HepG2 (cell line): ENCODE data around the gene NCBP2. TPM values are rescaled to one million over a fixed set of nuclear protein-coding genes. Genes with fewer than 3 reads are reported as not detected.

Experiments used
- ARID2 ChIP-seq: sonication (generic); formaldehyde crosslinking; IDR thresholded peaks from 2 replicates; pipeline ENCODE4 v1.8.1; 2022; ENCODE audit warnings: mild to moderate bottlenecking, missing genetic modification reagents, borderline replicate concordance
- DPF2 ChIP-seq: sonication (generic); formaldehyde crosslinking; IDR thresholded peaks from 2 replicates; pipeline ENCODE4 v1.4.0; 2020; ENCODE audit warnings: mild to moderate bottlenecking, low read depth, missing genetic modification reagents, borderline replicate concordance
- EHMT2 ChIP-seq: fragments of 200-600 bp; sonication (generic); IDR thresholded peaks from 2 replicates; pipeline ENCODE4 v1.7.0; 2017; ENCODE audit warnings: antibody characterized with exemption, low read depth, low read length, borderline replicate concordance
- HOXA9 ChIP-seq: sonication (generic); formaldehyde crosslinking; IDR thresholded peaks from 2 replicates; pipeline ENCODE4 v1.8.1; 2022; ENCODE audit warnings: missing genetic modification reagents, mild to moderate bottlenecking, moderate library complexity, borderline replicate concordance
- MAFF ChIP-seq: IDR thresholded peaks from 2 replicates; pipeline ENCODE4 v1.6.1; 2011; ENCODE audit warnings: low read depth, low read length, improper control_type of control experiment
- MAFK ChIP-seq, 2 experiments: IDR thresholded peaks in 1 of 2; conservative IDR thresholded peaks in 1 of 2; 2 replicates each; pipeline ENCODE4 v1.6.1; 2011; ENCODE audit warnings: improper control_type of control experiment in 2 of 2, low read length in 2 of 2
- MIER3 ChIP-seq: IDR thresholded peaks from 2 replicates; pipeline ENCODE4 v1.6.1; 2016; ENCODE audit warnings: missing compliant biosample characterization, borderline replicate concordance
- MTA3 ChIP-seq: sonication (generic); formaldehyde crosslinking; IDR thresholded peaks from 2 replicates; pipeline ENCODE4 v1.4.0; 2020; ENCODE audit warnings: missing genetic modification reagents
- MYNN ChIP-seq: sonication (generic); formaldehyde crosslinking; IDR thresholded peaks from 2 replicates; pipeline ENCODE4 v1.4.0; 2020; ENCODE audit warnings: mild to moderate bottlenecking, low read depth, missing genetic modification reagents
- PAF1 ChIP-seq: IDR thresholded peaks from 2 replicates; pipeline ENCODE4 v1.6.1; 2016; ENCODE audit warnings: missing genetic modification reagents, missing compliant biosample characterization
- RBAK ChIP-seq: sonication (generic); formaldehyde crosslinking; IDR thresholded peaks from 2 replicates; pipeline ENCODE4 v1.5.1; 2020; ENCODE audit warnings: mild to moderate bottlenecking, missing genetic modification reagents
- RNF2 ChIP-seq: fragments of 450-650 bp; conservative IDR thresholded peaks from 2 replicates; pipeline ENCODE4 v1.6.1; 2016; ENCODE audit warnings: low read depth
- SRY ChIP-seq: sonication (generic); formaldehyde crosslinking; IDR thresholded peaks from 2 replicates; pipeline ENCODE4 v1.8.0; 2022; ENCODE audit warnings: mild to moderate bottlenecking, missing genetic modification reagents
- SUZ12 ChIP-seq: fragments of 150-350 bp; IDR thresholded peaks from 2 replicates; pipeline ENCODE4 v1.6.1; 2014; ENCODE audit warnings: low read depth, low read length
- XRCC5 ChIP-seq: fragments of 200-400 bp; formaldehyde crosslinking; optimal IDR thresholded peaks from 2 replicates; pipeline ENCODE3; 2017; ENCODE audit warnings: mild to moderate bottlenecking, low read length
- YEATS2 ChIP-seq: sonication (generic); formaldehyde crosslinking; IDR thresholded peaks from 2 replicates; pipeline ENCODE4 v1.4.0; 2020; ENCODE audit warnings: missing genetic modification reagents, borderline replicate concordance
- ZNF496 ChIP-seq: sonication (generic); formaldehyde crosslinking; IDR thresholded peaks from 2 replicates; pipeline ENCODE4 v1.8.1; 2023; ENCODE audit warnings: mild to moderate bottlenecking, moderate library complexity, missing genetic modification reagents; ENCODE audit not compliant: insufficient replicate concordance
- ZNF562 ChIP-seq: sonication (generic); formaldehyde crosslinking; IDR thresholded peaks from 2 replicates; pipeline ENCODE4 v1.8.0; 2022; ENCODE audit warnings: missing genetic modification reagents, borderline replicate concordance
- ZNF670 ChIP-seq: sonication (generic); formaldehyde crosslinking; IDR thresholded peaks from 2 replicates; pipeline ENCODE4 v1.8.0; 2022; ENCODE audit warnings: mild to moderate bottlenecking, missing genetic modification reagents, borderline replicate concordance
- ZNF768 ChIP-seq: sonication (generic); formaldehyde crosslinking; IDR thresholded peaks from 2 replicates; pipeline ENCODE4 v1.4.0; 2020; ENCODE audit warnings: missing genetic modification reagents
- ZNF772 ChIP-seq: sonication (generic); formaldehyde crosslinking; IDR thresholded peaks from 2 replicates; pipeline ENCODE4 v1.5.0; 2020; ENCODE audit warnings: mild to moderate bottlenecking, missing genetic modification reagents
- ZNF879 ChIP-seq: sonication (generic); formaldehyde crosslinking; IDR thresholded peaks from 2 replicates; pipeline ENCODE4 v1.8.1; 2023; ENCODE audit warnings: missing genetic modification reagents
- polyA plus RNA-seq, 8 experiments: library from polyadenylated mRNA; depleted of rRNA in 3 of 8; stranded (reverse) in 7 of 8; unstranded in 1 of 8; fragments of >200 nt; fragmentation: Illumina TruSeq in 4 of 8; extraction: Trizol in 4 of 8; gene quantifications; 2 replicates each; pipeline versions ENCODE4 v1.2.1 to v1.2.3, GENCODE V29; 2011 to 2016; ENCODE audit warnings: low read depth in 4 of 8, missing spikeins in 1 of 8, mixed read lengths in 1 of 8; ENCODE audit not compliant: insufficient read depth in 1 of 8
- total RNA-seq, 5 experiments: library from RNA; depleted of rRNA; stranded (reverse); fragments of >200 nt; fragmentation: Illumina TruSeq; extraction: Trizol; gene quantifications; 2 replicates each; pipeline ENCODE4 v1.2.3, GENCODE V29; 2016; ENCODE audit warnings: low read depth in 1 of 5
- TF ChIP-seq, protein P1 (sequence below): IDR thresholded peaks from 2 replicates; pipeline ENCODE4 v1.6.1; 2016; ENCODE audit warnings: missing compliant biosample characterization, missing genetic modification reagents, borderline replicate concordance
- TF ChIP-seq, protein P2 (sequence below): sonication (generic); formaldehyde crosslinking; IDR thresholded peaks from 2 replicates; pipeline ENCODE4 v1.4.0; 2020; ENCODE audit warnings: mild to moderate bottlenecking, missing genetic modification reagents
- TF ChIP-seq, protein P3 (sequence below): sonication (generic); formaldehyde crosslinking; IDR thresholded peaks from 2 replicates; pipeline ENCODE4 v1.5.1; 2020; ENCODE audit warnings: missing genetic modification reagents, mild to moderate bottlenecking, borderline replicate concordance
- TF ChIP-seq, protein P4 (sequence below): sonication (generic); formaldehyde crosslinking; IDR thresholded peaks from 2 replicates; pipeline ENCODE4 v1.4.0; 2020; ENCODE audit warnings: missing genetic modification reagents
- TF ChIP-seq, protein P5 (sequence below): IDR thresholded peaks from 2 replicates; pipeline ENCODE4 v1.6.1; 2016; ENCODE audit warnings: mild to moderate bottlenecking, missing biosample characterization, missing genetic modification reagents

The NCBP2 gene
- total and polyA plus RNA-seq, 2 of the 13 experiments (the other 11 are each of a cell fraction or from before 2014, with no cell fraction given), result 58.7 to 95.5 TPM

- TF ChIP-seq MAFF (no peak), ZNF768 (CRISPR knock-in tag) (no peak), MAFK (conservative IDR thresholded peaks at IDR 0.05 in 1 of 2, IDR thresholded peaks at IDR 0.05 in 1 of 2; ENCODE audit: low read length in 2 of 2) (no peak), SUZ12 (no peak), PAF1 (CRISPR knock-in tag) (no peak), EHMT2 (no peak), MTA3 (no peak), ARID2 (no peak), DPF2 (CRISPR knock-in tag) (no peak), RBAK (no peak), ZNF772 (no peak), YEATS2 (CRISPR knock-in tag) (no peak), XRCC5 (no peak), MIER3 (CRISPR knock-in tag) (no peak), ZNF879 (CRISPR knock-in tag) (no peak), ZNF496 (CRISPR knock-in tag) (no peak), ZNF670 (no peak), RNF2 (peak; percentile 67; the same call in 1 of the 2 replicates), SRY (CRISPR knock-in tag) (peak; percentile 37; the same call in 1 of the 2 replicates), ZNF562 (no peak), MYNN (CRISPR knock-in tag) (no peak), HOXA9 (no peak; the same call in 1 of the 2 replicates)
- TF ChIP-seq, protein P1, sequence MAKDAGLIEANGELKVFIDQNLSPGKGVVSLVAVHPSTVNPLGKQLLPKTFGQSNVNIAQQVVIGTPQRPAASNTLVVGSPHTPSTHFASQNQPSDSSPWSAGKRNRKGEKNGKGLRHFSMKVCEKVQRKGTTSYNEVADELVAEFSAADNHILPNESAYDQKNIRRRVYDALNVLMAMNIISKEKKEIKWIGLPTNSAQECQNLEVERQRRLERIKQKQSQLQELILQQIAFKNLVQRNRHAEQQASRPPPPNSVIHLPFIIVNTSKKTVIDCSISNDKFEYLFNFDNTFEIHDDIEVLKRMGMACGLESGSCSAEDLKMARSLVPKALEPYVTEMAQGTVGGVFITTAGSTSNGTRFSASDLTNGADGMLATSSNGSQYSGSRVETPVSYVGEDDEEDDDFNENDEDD (CRISPR knock-in tag), result peak; percentile 93
- TF ChIP-seq, protein P2, sequence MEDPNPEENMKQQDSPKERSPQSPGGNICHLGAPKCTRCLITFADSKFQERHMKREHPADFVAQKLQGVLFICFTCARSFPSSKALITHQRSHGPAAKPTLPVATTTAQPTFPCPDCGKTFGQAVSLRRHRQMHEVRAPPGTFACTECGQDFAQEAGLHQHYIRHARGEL (CRISPR knock-in tag), result no peak
- TF ChIP-seq, protein P3, sequence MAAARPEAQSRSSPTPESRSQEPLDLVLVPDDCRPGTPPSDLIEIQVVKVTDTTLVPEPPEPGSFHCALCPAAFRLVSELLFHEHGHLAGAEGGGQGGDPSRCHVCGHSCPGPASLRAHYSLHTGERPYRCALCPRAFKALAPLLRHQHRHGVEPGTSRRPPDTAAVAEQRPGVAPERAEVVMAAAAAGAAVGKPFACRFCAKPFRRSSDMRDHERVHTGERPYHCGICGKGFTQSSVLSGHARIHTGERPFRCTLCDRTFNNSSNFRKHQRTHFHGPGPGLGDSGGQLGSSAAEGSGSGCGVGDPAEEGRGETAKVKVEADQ (CRISPR knock-in tag), result no peak
- TF ChIP-seq, protein P4, sequence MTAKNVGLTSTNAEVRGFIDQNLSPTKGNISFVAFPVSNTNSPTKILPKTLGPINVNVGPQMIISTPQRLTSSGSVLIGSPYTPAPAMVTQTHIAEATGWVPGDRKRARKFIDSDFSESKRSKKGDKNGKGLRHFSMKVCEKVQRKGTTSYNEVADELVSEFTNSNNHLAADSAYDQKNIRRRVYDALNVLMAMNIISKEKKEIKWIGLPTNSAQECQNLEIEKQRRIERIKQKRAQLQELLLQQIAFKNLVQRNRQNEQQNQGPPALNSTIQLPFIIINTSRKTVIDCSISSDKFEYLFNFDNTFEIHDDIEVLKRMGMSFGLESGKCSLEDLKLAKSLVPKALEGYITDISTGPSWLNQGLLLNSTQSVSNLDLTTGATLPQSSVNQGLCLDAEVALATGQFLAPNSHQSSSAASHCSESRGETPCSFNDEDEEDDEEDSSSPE (CRISPR knock-in tag), result peak; percentile 81
- TF ChIP-seq, protein P5, sequence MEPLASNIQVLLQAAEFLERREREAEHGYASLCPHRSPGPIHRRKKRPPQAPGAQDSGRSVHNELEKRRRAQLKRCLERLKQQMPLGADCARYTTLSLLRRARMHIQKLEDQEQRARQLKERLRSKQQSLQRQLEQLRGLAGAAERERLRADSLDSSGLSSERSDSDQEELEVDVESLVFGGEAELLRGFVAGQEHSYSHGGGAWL, result no peak; the same call in 1 of the 2 replicates
These were observed 27.6 kb upstream of the NCBP2 start (continued) for GRCh38 chr3:196969660-196970546.
